ENCODE data around the gene SCLY.

SCLY gene

DNA sequence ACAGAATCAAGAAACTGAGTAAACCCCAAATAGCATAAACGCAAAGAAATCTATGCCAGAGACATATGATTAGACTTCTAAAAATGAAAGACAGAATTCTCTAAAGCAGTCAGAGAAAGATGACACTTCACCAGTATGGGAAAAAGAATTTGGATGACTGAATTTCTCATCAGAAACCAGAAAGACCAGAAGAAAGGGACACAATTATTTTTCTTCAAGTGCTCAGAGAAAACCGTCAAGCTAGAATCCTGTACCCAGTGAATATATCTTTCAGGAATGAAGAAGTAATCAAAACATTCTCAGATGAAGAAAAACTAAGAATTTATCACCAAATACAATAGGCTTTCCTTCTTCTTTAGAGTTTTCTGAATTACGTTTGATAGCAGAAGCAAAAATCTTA, 25.1 kb downstream of the SCLY start (continued):
- TF ChIP-seq IKZF3 (tag by site-specific recombination; IDR thresholded peaks at IDR 0.05), result no peak
- no peak for TF ChIP-seq ZNF239 (tag by site-specific recombination; IDR thresholded peaks at IDR 0.05)
- no peak for TF ChIP-seq ZNF175 (tag by site-specific recombination; IDR thresholded peaks at IDR 0.05)
- TF ChIP-seq ZNF558 (tag by site-specific recombination; IDR thresholded peaks at IDR 0.05), result no peak
- TF ChIP-seq ZNF707 (tag by site-specific recombination; IDR thresholded peaks at IDR 0.05), result no peak
- TF ChIP-seq KLF17 (tag by site-specific recombination; IDR thresholded peaks at IDR 0.05), result no peak
- no peak for TF ChIP-seq ZNF544 (tag by site-specific recombination; IDR thresholded peaks at IDR 0.05)

DNA sequence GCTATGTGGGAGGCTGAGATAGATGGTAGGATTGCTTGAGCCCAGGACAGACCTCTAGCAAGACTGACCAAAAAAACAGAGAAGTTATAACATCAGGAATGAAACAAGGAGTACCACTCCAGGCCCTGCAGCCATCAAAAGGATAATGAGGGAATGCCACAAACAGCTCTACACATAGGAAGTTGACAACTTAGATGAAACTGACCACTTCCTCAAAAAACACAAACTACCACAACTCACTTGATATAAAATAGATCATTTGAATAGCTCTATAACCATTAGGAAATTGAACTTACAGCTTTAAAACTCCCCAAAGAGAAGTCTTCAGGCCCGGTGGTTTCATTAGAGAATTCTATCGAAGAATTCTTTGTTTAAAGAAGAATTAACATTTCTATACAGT, 26.4 kb downstream of the SCLY start:
- Histone ChIP-seq H3K9me3 (ENCODE audit: control insufficient read depth, insufficient read depth, low read depth, low read length) (no peaks in the 10 kb centered on the region), H3K4me3 (ENCODE audit: low read depth, low read length) (no peak overlapping the region), H3K4me1 (ENCODE audit: control insufficient read depth, insufficient read depth, low read length) (no peaks in the 10 kb centered on the region), H3K36me3 (ENCODE audit: control insufficient read depth in 2 of 2, insufficient read depth in 1 of 2, low read length in 2 of 2) (peaks cover 13 to 39% of the 10 kb centered on the region in 2 experiments), H3K27ac (ENCODE audit: extremely low read depth, low read depth, low read length) (no peak overlapping the region)
- CTCF ChIA-PET, result interaction anchor here (0.6 kb wide), 2 partner anchors 96 to 922 kb away, joined by 3 read pairs; no protein-coding TSS in a partner anchor
- TF ChIP-seq, protein P1, sequence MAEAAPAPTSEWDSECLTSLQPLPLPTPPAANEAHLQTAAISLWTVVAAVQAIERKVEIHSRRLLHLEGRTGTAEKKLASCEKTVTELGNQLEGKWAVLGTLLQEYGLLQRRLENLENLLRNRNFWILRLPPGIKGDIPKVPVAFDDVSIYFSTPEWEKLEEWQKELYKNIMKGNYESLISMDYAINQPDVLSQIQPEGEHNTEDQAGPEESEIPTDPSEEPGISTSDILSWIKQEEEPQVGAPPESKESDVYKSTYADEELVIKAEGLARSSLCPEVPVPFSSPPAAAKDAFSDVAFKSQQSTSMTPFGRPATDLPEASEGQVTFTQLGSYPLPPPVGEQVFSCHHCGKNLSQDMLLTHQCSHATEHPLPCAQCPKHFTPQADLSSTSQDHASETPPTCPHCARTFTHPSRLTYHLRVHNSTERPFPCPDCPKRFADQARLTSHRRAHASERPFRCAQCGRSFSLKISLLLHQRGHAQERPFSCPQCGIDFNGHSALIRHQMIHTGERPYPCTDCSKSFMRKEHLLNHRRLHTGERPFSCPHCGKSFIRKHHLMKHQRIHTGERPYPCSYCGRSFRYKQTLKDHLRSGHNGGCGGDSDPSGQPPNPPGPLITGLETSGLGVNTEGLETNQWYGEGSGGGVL (tag by site-specific recombination; IDR thresholded peaks at IDR 0.05), result no peak
- TF ChIP-seq, protein P2, sequence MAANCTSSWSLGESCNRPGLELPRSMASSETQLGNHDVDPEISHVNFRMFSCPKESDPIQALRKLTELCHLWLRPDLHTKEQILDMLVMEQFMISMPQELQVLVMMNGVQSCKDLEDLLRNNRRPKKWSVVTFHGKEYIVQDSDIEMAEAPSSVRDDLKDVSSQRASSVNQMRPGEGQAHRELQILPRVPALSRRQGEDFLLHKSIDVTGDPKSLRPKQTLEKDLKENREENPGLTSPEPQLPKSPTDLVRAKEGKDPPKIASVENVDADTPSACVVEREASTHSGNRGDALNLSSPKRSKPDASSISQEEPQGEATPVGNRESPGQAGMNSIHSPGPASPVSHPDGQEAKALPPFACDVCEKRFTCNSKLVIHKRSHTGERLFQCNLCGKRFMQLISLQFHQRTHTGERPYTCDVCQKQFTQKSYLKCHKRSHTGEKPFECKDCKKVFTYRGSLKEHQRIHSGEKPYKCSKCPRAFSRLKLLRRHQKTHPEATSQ (tag by site-specific recombination; IDR thresholded peaks at IDR 0.05), result no peak
- TF ChIP-seq, protein P3, sequence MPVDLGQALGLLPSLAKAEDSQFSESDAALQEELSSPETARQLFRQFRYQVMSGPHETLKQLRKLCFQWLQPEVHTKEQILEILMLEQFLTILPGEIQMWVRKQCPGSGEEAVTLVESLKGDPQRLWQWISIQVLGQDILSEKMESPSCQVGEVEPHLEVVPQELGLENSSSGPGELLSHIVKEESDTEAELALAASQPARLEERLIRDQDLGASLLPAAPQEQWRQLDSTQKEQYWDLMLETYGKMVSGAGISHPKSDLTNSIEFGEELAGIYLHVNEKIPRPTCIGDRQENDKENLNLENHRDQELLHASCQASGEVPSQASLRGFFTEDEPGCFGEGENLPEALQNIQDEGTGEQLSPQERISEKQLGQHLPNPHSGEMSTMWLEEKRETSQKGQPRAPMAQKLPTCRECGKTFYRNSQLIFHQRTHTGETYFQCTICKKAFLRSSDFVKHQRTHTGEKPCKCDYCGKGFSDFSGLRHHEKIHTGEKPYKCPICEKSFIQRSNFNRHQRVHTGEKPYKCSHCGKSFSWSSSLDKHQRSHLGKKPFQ (tag by site-specific recombination; IDR thresholded peaks at IDR 0.05), result no peak
- no peak for TF ChIP-seq ZNF174 (tag by site-specific recombination; IDR thresholded peaks at IDR 0.05)
- no peak for TF ChIP-seq ZNF248 (tag by site-specific recombination; IDR thresholded peaks at IDR 0.05)
- TF ChIP-seq ZNF664 (tag by site-specific recombination; IDR thresholded peaks at IDR 0.05), result no peak
- no peak for TF ChIP-seq ZNF146 (tag by site-specific recombination; IDR thresholded peaks at IDR 0.05)
- TF ChIP-seq ZNF335 (tag by site-specific recombination; conservative IDR thresholded peaks at IDR 0.05), result no peak
- no peak for TF ChIP-seq ZNF580 (tag by site-specific recombination; IDR thresholded peaks at IDR 0.05)
- POLR2A ChIA-PET, result interaction anchor here (1.1 kb wide), 1 partner anchor 27 kb away, joined by 3 read pairs; no protein-coding TSS in a partner anchor

DNA sequence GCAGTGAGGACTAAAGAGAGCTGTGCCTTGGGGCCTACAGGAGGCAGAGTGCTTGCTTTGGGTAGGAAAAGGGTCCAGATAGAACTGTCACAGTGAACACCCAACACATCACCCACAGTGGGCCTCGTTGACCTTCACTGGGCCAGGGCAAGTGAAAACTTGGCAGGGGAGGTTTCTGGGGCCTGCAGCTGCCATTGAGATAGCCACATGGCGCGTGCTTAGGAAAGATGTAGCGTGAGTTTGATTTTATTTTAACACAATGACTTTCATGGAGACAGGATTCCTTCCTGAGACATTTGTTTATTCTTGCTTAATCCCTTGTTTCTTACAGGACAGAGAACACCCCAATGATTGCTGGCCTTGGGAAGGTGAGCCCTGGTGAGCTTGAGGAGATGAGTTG, 30.1 kb downstream of the SCLY start:
- Histone ChIP-seq H3K9me3 (ENCODE audit: control insufficient read depth, insufficient read depth, low read depth, low read length) (no peaks in the 10 kb centered on the region), H3K4me1 (ENCODE audit: control insufficient read depth, insufficient read depth, low read length) (no peaks in the 10 kb centered on the region), H3K4me3 (ENCODE audit: low read depth, low read length) (no peak overlapping the region), H3K27ac (ENCODE audit: extremely low read depth, low read depth, low read length) (no peak overlapping the region), H3K36me3 (ENCODE audit: control insufficient read depth in 2 of 2, insufficient read depth in 1 of 2, low read length in 2 of 2) (peaks cover 0 to 16% of the 10 kb centered on the region in 2 experiments; a peak in 2 of 3 replicates)
- ChIA-PET POLR2A (no interaction called here), CTCF (interaction anchor here (0.7 kb wide), 1 partner anchor 35 kb away, joined by 3 read pairs; no protein-coding TSS in a partner anchor)
- no peak for TF ChIP-seq ZNF654 (tag by site-specific recombination; IDR thresholded peaks at IDR 0.05; ENCODE audit: low read depth)
- TF ChIP-seq, protein P4, sequence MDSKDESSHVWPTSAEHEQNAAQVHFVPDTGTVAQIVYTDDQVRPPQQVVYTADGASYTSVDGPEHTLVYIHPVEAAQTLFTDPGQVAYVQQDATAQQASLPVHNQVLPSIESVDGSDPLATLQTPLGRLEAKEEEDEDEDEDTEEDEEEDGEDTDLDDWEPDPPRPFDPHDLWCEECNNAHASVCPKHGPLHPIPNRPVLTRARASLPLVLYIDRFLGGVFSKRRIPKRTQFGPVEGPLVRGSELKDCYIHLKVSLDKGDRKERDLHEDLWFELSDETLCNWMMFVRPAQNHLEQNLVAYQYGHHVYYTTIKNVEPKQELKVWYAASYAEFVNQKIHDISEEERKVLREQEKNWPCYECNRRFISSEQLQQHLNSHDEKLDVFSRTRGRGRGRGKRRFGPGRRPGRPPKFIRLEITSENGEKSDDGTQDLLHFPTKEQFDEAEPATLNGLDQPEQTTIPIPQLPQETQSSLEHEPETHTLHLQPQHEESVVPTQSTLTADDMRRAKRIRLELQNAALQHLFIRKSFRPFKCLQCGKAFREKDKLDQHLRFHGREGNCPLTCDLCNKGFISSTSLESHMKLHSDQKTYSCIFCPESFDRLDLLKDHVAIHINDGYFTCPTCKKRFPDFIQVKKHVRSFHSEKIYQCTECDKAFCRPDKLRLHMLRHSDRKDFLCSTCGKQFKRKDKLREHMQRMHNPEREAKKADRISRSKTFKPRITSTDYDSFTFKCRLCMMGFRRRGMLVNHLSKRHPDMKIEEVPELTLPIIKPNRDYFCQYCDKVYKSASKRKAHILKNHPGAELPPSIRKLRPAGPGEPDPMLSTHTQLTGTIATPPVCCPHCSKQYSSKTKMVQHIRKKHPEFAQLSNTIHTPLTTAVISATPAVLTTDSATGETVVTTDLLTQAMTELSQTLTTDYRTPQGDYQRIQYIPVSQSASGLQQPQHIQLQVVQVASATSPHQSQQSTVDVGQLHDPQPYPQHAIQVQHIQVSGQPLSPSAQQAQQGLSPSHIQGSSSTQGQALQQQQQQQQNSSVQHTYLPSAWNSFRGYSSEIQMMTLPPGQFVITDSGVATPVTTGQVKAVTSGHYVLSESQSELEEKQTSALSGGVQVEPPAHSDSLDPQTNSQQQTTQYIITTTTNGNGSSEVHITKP (tag by site-specific recombination; IDR thresholded peaks at IDR 0.05), result peak; percentile 57
